HG02981 (cell line): ENCODE data around the gene PLA2G6.
A peak's percentile ranks its signal among the peaks of the same experiment; 100 is the strongest.

Experiments used
- ATAC-seq: cut with Tn5 transposase; IDR thresholded peaks from one replicate; pipeline ENCODE4 v1.9.1; 2021; ENCODE audit warnings: mild to moderate bottlenecking, moderate library complexity; ENCODE audit not compliant: unreplicated experiment

The PLA2G6 gene

GRCh38 chr22:38215156-38216038 is 33.8 kb upstream of the PLA2G6 start:
- no peak for ATAC-seq

GRCh38 chr22:38214302-38215056 is 32.8 kb upstream of the PLA2G6 start:
- ATAC-seq, result no peak

DNA sequence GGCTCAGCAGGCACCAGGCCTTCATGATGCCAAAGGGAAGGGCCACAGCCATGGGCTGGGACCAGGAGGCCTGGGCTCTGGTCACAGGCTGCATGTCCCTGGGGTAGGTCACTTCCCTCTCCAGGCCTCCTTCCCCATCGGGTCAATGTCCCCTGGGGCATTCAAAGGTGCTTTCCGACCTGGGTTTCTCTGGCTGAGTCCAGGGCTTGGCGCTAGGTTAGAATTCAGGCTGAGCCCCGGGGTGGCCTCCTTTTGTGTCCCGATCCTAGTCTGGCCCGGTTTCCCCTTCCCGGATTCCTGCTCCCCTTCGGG is 32.3 kb upstream of the PLA2G6 start:
- ATAC-seq, result no peak

DNA sequence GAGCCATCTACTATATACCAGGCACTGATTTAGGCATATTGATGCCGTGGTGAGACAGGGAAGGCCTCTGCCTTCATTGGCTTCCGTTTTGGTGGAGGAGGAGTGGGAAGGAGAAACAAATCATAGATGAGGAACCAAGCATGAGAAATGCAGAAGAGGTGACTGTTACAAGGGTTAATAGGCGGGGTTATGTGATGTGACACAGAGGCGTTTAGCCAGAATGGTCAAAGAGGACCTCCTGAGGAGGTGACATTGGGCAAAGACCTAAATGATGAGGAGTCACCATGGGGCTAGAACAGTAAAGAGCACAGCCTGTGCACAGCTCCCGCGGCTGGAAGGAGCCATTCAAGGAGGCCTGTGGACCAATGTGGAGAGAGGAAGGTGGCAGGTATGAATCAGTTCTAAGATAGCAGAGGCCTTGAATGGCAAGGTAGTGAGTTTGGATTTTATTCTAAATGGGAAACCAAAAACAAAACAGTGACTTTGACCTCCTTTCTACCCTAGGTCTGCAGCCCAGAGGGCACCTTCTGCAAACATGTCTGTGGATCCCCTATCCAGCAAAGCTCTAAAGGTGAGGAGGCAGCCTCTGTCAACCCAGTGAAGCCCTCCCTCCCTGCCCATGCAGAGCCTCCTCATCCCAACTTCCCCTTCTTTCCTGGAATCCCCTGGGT is 31.8 kb upstream of the PLA2G6 start:
- no peak for ATAC-seq

DNA sequence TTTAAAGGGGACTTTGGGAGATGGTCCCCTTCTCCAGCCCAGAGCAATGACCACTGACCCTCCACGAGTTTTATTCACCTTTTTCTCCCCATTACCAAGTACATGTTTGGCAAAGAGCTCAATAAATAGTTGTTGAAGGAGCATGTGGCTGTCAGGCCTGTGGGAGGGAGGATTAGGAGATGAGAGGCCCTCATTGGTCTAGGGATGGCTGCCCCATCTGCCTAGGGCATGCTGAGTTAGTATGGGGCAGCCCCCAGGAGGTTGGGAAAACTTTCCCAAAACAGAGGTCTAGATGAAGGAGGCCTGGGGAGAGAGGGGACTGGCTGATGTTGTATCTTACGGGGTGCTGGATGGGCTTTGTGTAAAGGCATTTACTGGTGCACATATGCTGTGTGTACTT is 30.8 kb upstream of the PLA2G6 start:
- no peak for ATAC-seq

DNA sequence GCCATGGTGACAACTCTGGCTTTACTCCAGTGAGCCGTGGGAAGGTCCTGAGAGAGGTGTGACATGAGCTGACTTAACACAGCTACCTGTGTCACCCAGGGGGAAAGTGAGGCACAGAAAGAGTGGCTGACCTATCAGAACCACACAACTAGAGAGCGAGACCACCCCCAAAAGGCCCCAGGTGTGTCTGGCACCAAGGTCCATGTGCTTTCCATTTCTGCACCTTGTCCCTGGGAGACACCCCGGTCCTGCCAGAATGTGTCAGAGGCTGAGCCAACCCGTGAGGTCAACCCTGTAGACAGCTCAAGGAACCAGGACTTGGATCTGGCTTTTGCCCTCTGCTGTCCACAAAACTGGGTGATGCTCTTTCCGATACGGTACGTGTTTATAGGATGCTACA is 29.9 kb upstream of the PLA2G6 start:
- no peak for ATAC-seq

GRCh38 chr22:38208551-38208968 is 26.9 kb upstream of the PLA2G6 start:
- no peak for ATAC-seq

DNA sequence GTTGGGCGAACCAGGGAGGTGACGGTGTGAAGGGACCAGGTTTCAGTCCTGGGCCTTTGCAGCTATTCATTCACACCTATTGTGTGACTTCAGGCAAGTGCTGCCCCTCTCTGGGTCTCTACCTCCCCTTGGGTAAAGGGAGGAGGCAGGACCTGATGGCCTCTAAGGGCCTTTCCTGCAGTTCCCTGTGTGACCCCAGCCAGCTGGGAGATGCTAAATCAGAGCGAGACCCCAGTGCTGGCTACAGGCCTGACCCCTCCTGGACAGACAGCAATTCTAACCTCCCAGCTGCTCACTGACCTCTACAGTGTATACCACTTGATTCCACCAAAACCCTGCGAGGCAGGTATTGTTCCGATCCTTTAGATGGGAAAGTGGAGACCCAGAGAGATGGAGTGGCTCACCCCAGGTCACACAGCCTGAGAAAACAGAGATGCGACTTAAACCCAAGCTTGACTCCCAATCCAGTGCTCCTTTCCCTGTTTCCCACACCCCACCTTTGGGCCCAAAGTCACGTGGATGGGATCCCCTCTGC is 26.3 kb upstream of the PLA2G6 start:
- ATAC-seq, result no peak

DNA sequence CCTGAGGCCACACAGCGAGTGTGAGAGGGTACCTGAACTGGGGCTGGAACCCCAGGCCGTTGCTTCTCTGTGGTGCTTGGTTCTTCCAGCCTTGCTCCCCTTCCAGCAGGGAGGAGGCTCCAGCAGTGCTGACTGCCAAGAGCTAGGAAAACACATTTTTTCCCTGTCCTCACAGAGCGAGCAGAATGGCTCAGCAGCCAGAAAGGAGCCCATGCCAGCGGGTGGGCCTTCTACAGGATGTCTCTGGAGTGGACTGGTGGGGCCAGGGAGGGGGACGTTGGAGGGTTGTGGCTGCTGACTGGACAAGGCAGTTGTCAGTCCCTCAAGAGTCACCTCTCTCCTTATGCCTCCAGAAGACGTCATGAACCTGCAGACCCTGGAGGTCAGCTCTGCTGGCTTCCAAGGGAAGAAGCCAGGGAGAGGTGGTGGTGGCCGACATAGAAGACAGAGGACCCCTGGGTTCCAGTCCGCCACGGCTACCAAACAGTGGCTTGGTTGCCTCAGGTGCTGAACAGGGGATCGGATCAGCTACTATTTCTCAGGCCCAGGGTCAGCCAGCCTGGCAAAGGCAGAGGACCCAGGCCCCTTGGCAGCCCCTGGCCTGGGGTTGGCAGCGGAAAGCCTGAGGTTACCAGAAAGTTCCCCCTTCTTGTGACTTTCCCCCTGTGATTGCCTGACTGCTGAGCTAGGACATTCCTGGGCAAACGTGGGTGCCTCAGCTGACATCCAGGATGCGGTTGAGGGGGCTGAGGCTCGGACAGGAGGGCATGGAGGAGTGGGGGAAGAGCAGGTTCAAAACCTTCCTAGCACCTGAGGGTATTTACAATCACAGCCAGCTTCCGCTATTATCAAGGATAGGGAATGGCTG is 23.9 kb upstream of the PLA2G6 start:
- no peak for ATAC-seq

DNA sequence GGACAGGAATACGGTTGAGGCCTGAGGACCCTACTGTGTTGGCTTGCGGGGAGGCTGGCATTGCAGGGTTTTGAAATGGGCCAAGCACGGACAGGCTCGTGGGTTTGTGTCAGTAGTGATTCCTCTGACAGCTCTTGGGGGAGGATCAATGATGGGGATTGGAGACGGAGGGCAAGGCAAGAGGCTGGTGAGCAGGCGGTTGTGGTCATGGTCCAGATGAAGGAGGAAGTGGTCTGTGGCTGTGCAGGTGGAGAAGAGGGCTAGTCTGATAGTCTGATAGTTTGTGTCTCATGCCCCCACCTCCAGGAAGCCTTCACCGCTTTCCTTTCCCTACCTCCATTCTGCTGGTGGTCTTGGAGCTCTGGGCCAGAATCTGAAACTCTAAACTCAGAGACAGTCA is 23.2 kb upstream of the PLA2G6 start:
- ATAC-seq, result no peak

GRCh38 chr22:38203855-38204514 is 22.4 kb upstream of the PLA2G6 start:
- ATAC-seq, result no peak

GRCh38 chr22:38203090-38203810 is 21.6 kb upstream of the PLA2G6 start:
- no peak for ATAC-seq

GRCh38 chr22:38202437-38203089 is 20.9 kb upstream of the PLA2G6 start:
- peak; percentile 21 for ATAC-seq

GRCh38 chr22:38201711-38202436 is 20.2 kb upstream of the PLA2G6 start, which contains the start of gene MAFF:
TSS of gene MAFF (plus strand) at chr22:38201994. CDS start at chr22:38213854, 11,860 bp downstream.
- peak; percentile 46 for ATAC-seq

- ATAC-seq, result no peak
These were observed 19.7 kb upstream of the PLA2G6 start for GRCh38 chr22:38201371-38201710.

DNA sequence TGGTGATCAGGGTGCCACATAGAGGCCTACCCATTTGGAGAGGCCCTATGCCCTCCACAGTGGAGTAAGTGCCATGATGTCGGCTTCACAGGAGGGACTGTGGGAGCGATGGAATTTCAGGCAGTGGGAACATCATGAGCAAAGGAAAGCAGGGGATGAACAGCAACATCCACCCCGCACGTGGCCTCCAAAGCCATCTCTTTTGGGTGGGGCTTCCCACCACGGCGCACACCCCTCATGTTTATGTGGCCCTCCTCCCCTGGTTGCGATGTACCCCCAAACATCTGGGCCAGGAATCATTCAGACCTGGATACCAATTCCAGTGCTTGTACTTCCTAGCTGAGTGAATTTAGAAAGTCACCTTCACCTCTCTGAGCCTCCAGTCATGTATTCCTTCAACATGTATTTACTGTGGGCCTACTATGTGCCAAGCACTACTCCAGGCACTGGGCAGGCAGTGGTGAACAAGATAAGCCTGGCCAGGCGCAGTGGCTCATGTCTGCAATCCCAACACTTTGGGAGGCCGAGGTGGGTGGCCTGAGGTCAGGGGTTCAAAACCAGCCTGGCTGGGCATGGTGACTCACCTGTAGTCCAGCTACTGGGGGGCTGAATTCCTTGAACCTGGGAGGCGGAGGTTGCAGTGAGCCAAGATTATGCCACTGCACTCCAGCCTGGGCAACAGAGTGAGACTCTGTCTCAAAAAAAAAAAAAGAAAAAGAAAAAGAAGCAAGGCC is 18.4 kb upstream of the PLA2G6 start:
- ATAC-seq, result no peak

GRCh38 chr22:38196791-38197419 is 15.3 kb upstream of the PLA2G6 start:
- no peak for ATAC-seq
